GM12878 (cell line): ENCODE data around the gene EIF2S2. TPM values are rescaled to one million over a fixed set of nuclear protein-coding genes. Genes with fewer than 3 reads are reported as not detected.

Experiments
- ATAC-seq: fragments of 200-7000 bp; cut with Tn5 transposase; 3 replicates; pipeline ENCODE4 v1.9.1; 2020; ENCODE audit warnings: mild to moderate bottlenecking, moderate library complexity
- BruUV-seq: library from RNA; stranded (reverse); fragments of 400-500 nt; replicated peaks from 2 replicates; lab custom pipeline; 2021; lab: Mats Ljungman, UMichigan
- CTCF ChIA-PET: fragments of 300-600 bp; sonication (Branson Sonifier 250); formaldehyde crosslinking; extraction: SDS; loops from one replicate; lab custom pipeline; 2021; ENCODE audit warnings: inconsistent platforms; lab: Yijun Ruan, JAX
- POLR2A ChIA-PET: fragments of 350-600 bp; formaldehyde crosslinking; extraction: SDS; loops from one replicate; lab custom pipeline; 2021; ENCODE audit warnings: inconsistent platforms; lab: Charles Lee
- RAD21 ChIA-PET: fragments of 300-600 bp; sonication (Branson Sonifier 250); formaldehyde crosslinking; loops from one replicate; lab custom pipeline; 2023; ENCODE audit warnings: antibody characterized with exemption; ENCODE audit not compliant: unreplicated experiment; lab: Charles Lee
- SMC1A ChIA-PET: fragments of 300-600 bp; sonication (Branson Sonifier 250); formaldehyde crosslinking; loops from one replicate; lab custom pipeline; 2023; ENCODE audit not compliant: unreplicated experiment, uncharacterized antibody; lab: Charles Lee
- DNase-seq: peaks from one replicate; pipeline ENCODE4 v3.0.0-alpha.2; 2011; ENCODE audit warnings: low read depth, low spot score
- FAIRE-seq: peaks from 3 replicates; lab custom pipeline; 2011; peaks lifted over from hg19 to GRCh38; lab: Jason Lieb, UNC
- H2AFZ ChIP-seq: 2 replicates; pipeline ENCODE4 v1.6.0; 2011; ENCODE audit warnings: low read depth, low read length, control low read depth; ENCODE audit not compliant: control insufficient read depth
- H3K27ac ChIP-seq: 2 replicates; pipeline ENCODE4 v1.5.1; 2011; ENCODE audit warnings: control low read depth; ENCODE audit not compliant: control insufficient read depth, insufficient read depth
- H3K27me3 ChIP-seq, 2 experiments: replicated peaks in 1 of 2; 2 replicates each; pipeline versions ENCODE4 v1.6.0 to v1.6.1; 2011; ENCODE audit warnings: low read length in 1 of 2; ENCODE audit not compliant: control insufficient read depth in 2 of 2, insufficient read depth in 2 of 2
- H3K36me3 ChIP-seq, 2 experiments: 2 replicates each; pipeline ENCODE4 v1.5.1; 2011; ENCODE audit warnings: low read length in 1 of 2; ENCODE audit not compliant: control insufficient read depth in 2 of 2, insufficient read depth in 2 of 2
- H3K4me1 ChIP-seq: 2 replicates; pipeline ENCODE4 v1.6.1; 2011; ENCODE audit warnings: mild to moderate bottlenecking, low read length, moderate library complexity, mixed read lengths; ENCODE audit not compliant: control insufficient read depth, insufficient read depth
- H3K4me2 ChIP-seq: 2 replicates; pipeline ENCODE4 v1.6.0; 2011; ENCODE audit warnings: control low read depth; ENCODE audit not compliant: control insufficient read depth, insufficient read depth
- H3K4me3 ChIP-seq: fragments of 200-600 bp; sonication (generic); 2 replicates; pipeline ENCODE4 v1.5.1; 2016
- H3K79me2 ChIP-seq: 2 replicates; pipeline ENCODE4 v1.6.0; 2011; ENCODE audit warnings: low read length; ENCODE audit not compliant: control insufficient read depth, insufficient read depth
- H3K9ac ChIP-seq: 2 replicates; pipeline ENCODE4 v1.8.0; 2011; ENCODE audit warnings: low read length, control low read depth, mixed read lengths; ENCODE audit not compliant: control insufficient read depth, insufficient read depth
- H3K9me3 ChIP-seq: replicated peaks from 3 replicates; pipeline ENCODE4 v1.5.1; 2011; ENCODE audit warnings: mild to moderate bottlenecking, low read length; ENCODE audit not compliant: control insufficient read depth, insufficient read depth
- H4K20me1 ChIP-seq: 2 replicates; pipeline ENCODE4 v1.6.0; 2011; ENCODE audit not compliant: control insufficient read depth, insufficient read depth
- CBX5 ChIP-seq: sonication (generic); IDR thresholded peaks from 2 replicates; pipeline ENCODE4 v1.6.1; 2016; ENCODE audit warnings: low read depth, moderate library complexity, mild to moderate bottlenecking, inconsistent platforms
- GABPA ChIP-seq: IDR thresholded peaks from 2 replicates; pipeline ENCODE4 v1.6.1; 2014; ENCODE audit warnings: antibody characterized with exemption, low read depth, mild to moderate bottlenecking, inconsistent platforms
- MEF2B ChIP-seq: fragments of 450-650 bp; IDR thresholded peaks from 2 replicates; pipeline ENCODE4 v1.6.1; 2018; ENCODE audit warnings: mild to moderate bottlenecking, moderate library complexity; ENCODE audit not compliant: partially characterized antibody, poor library complexity, severe bottlenecking
- MXI1 ChIP-seq: fragments of 150-350 bp; IDR thresholded peaks from 2 replicates; pipeline ENCODE4 v1.6.1; 2011; ENCODE audit warnings: low read depth, mild to moderate bottlenecking, inconsistent platforms, low read length, improper control_type of control experiment
- POLR2A ChIP-seq: IDR thresholded peaks from 2 replicates; pipeline ENCODE4 v1.6.1; 2011; ENCODE audit warnings: low read depth, mild to moderate bottlenecking, low read length
- RFX5 ChIP-seq: IDR thresholded peaks from 2 replicates; pipeline ENCODE4 v1.6.1; 2011; ENCODE audit warnings: low read depth, low read length, improper control_type of control experiment
- SREBF2 ChIP-seq: IDR thresholded peaks from 2 replicates; pipeline ENCODE4 v1.6.1; 2012; ENCODE audit warnings: mild to moderate bottlenecking, low read length
- WGBS: methylation state at CpG from one replicate; pipeline ENCODE4 v1.1.6; 2016; ENCODE audit warnings: low lambda C conversion rate; ENCODE audit not compliant: insufficient replicate concordance, insufficient coverage; ENCODE audit errors: missing lambda C conversion rate; 5-methylcytosine and 5-hydroxymethylcytosine counted together
- in situ Hi-C: fragments of 300-500 bp; cut with MboI; formaldehyde crosslinking; loops from 9 replicates; pipeline ENCODE4 v1.14.3; 2018; ENCODE audit warnings: mixed read lengths
- intact Hi-C: fragments of 100-400 bp; cut with micrococcal nuclease; formaldehyde crosslinking; loops from one replicate; pipeline ENCODE4 v1.14.2; 2022; ENCODE audit not compliant: unreplicated experiment
- polyA plus RNA-seq, 11 experiments: library from polyadenylated mRNA; depleted of rRNA in 4 of 11; unstranded in 6 of 11; stranded (reverse) in 5 of 11; fragments of >200 nt; fragmentation: Nextera tagmentation in 4 of 11; fragmentation: Illumina TruSeq in 1 of 11; extraction: Ambion mirVana in 4 of 11; extraction: Trizol in 1 of 11; gene quantifications; 1 replicate in 1 of 11; 2 replicates in 10 of 11; pipeline versions ENCODE4 v1.2.1 to v1.2.3, GENCODE V29; 2011 to 2016; ENCODE audit warnings: inconsistent platforms in 2 of 11, missing spikeins in 2 of 11, low read depth in 1 of 11
- total RNA-seq, 4 experiments: library from RNA; depleted of rRNA in 3 of 4; stranded (reverse); fragments of >200 nt in 3 of 4; fragmentation: Illumina TruSeq in 1 of 4; extraction: Trizol in 1 of 4; gene quantifications; 2 replicates each; pipeline versions ENCODE4 v1.2.1 to v1.2.3, GENCODE V29; 2013 to 2021
- TF ChIP-seq, protein P1 (sequence below): IDR thresholded peaks from 2 replicates; pipeline ENCODE4 v1.6.1; 2012; ENCODE audit warnings: low read depth, low read length, improper control_type of control experiment
- TF ChIP-seq, protein P2 (sequence below): IDR thresholded peaks from 2 replicates; pipeline ENCODE4 v1.6.1; 2012; ENCODE audit warnings: mild to moderate bottlenecking, low read depth, low read length

The EIF2S2 gene
- total and polyA plus RNA-seq, 10 of the 15 experiments (the other 5 are each of a cell fraction or from before 2014, with no cell fraction given), result 60.2 to 153 (median 84.3) TPM

DNA sequence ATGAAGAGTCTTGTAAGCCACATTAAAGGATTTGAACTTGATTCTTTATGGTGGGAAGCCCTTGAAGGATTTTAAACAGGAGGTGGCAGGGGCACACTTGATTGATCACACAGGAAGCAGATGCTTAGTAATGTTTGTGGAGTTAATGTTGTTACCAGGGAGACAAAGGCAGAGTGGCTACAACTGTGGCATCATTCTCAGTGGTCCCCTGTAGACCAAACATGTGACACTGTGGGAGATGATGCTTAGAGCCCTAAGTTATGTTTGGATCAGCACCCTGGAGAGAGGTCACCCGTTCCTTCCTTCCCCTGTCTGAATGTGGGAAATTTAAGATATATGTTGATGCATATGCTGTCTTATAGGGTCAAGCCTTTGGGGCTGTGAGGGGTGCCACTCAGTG is 53.2 kb downstream of the EIF2S2 start:
- BruUV-seq, result no TSS peak

More for the DNA sequence above, 53.2 kb downstream of the EIF2S2 start:
- no peak overlapping the region for H3K9ac ChIP-seq
- H3K27ac ChIP-seq, result no peak overlapping the region
- ChIA-PET POLR2A (no interaction called here), CTCF (interaction anchor here (1.0 kb wide), 1 partner anchor 9 kb away, joined by 3 read pairs; no protein-coding TSS in a partner anchor), RAD21 (no interaction called here), SMC1A (interaction anchor here (1.3 kb wide), 1 partner anchor 34 kb away, joined by 3 read pairs; no protein-coding TSS in a partner anchor)
- H3K4me1 ChIP-seq, result peaks cover 12% of the 10 kb centered on the region
- H3K79me2 ChIP-seq, result peaks cover 61% of the 10 kb centered on the region
- H2AFZ ChIP-seq, result no peak overlapping the region
- intact Hi-C loops, result no loop called here
- TF ChIP-seq MEF2B, result no peak
- TF ChIP-seq, protein P1, sequence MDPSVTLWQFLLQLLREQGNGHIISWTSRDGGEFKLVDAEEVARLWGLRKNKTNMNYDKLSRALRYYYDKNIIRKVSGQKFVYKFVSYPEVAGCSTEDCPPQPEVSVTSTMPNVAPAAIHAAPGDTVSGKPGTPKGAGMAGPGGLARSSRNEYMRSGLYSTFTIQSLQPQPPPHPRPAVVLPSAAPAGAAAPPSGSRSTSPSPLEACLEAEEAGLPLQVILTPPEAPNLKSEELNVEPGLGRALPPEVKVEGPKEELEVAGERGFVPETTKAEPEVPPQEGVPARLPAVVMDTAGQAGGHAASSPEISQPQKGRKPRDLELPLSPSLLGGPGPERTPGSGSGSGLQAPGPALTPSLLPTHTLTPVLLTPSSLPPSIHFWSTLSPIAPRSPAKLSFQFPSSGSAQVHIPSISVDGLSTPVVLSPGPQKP, result no peak
- TF ChIP-seq MXI1, result peak; percentile 53; the same call in 1 of the 2 replicates
- TF ChIP-seq CBX5, result no peak
- TF ChIP-seq GABPA, result no peak
- TF ChIP-seq RFX5, result no peak
- no peak for TF ChIP-seq POLR2A
- no peak for TF ChIP-seq SREBF2
- TF ChIP-seq, protein P2, sequence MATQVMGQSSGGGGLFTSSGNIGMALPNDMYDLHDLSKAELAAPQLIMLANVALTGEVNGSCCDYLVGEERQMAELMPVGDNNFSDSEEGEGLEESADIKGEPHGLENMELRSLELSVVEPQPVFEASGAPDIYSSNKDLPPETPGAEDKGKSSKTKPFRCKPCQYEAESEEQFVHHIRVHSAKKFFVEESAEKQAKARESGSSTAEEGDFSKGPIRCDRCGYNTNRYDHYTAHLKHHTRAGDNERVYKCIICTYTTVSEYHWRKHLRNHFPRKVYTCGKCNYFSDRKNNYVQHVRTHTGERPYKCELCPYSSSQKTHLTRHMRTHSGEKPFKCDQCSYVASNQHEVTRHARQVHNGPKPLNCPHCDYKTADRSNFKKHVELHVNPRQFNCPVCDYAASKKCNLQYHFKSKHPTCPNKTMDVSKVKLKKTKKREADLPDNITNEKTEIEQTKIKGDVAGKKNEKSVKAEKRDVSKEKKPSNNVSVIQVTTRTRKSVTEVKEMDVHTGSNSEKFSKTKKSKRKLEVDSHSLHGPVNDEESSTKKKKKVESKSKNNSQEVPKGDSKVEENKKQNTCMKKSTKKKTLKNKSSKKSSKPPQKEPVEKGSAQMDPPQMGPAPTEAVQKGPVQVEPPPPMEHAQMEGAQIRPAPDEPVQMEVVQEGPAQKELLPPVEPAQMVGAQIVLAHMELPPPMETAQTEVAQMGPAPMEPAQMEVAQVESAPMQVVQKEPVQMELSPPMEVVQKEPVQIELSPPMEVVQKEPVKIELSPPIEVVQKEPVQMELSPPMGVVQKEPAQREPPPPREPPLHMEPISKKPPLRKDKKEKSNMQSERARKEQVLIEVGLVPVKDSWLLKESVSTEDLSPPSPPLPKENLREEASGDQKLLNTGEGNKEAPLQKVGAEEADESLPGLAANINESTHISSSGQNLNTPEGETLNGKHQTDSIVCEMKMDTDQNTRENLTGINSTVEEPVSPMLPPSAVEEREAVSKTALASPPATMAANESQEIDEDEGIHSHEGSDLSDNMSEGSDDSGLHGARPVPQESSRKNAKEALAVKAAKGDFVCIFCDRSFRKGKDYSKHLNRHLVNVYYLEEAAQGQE, result peak; percentile 86
- peaks cover 3 to 10% of the 10 kb centered on the region in 2 experiments for H3K36me3 ChIP-seq
- no peaks in the 10 kb centered on the region for H3K9me3 ChIP-seq
- in situ Hi-C loops, result no loop called here
- H3K4me2 ChIP-seq, result no peak overlapping the region
- FAIRE-seq (no peak), DNase-seq (no peak), ATAC-seq (peak; percentile 75)
- H3K27me3 ChIP-seq, result no peaks in the 10 kb centered on the region
- H4K20me1 ChIP-seq, result peaks cover 9% of the 10 kb centered on the region
- 4% methylated on average over 1 of the region's 1 CpG for WGBS
- no peak overlapping the region for H3K4me3 ChIP-seq
